WTC11 (cell line): Measurements from ENCODE around the gene SIPA1L2. TPM values are rescaled to one million over a fixed set of nuclear protein-coding genes. Genes with fewer than 3 reads are reported as not detected.
A peak's percentile ranks its signal among the peaks of the same experiment; 100 is the strongest.

Source experiments
- ATAC-seq: fragments of 200-7000 bp; cut with Tn5 transposase; 2 replicates; pipeline ENCODE4 v1.10.0; 2021; ENCODE audit warnings: mild to moderate bottlenecking, moderate library complexity
- CTCF ChIA-PET: fragments of 300-600 bp; sonication (Branson Sonifier 250); formaldehyde crosslinking; loops from one replicate; lab custom pipeline; 2021; ENCODE audit warnings: antibody characterized with exemption; lab: Charles Lee
- POLR2A ChIA-PET: fragments of 350-600 bp; sonication (Branson Sonifier 250); formaldehyde crosslinking; loops from one replicate; lab custom pipeline; 2021; ENCODE audit warnings: antibody characterized with exemption; lab: Charles Lee
- DNase-seq: peaks from one replicate; pipeline ENCODE4 v3.0.0; 2021; ENCODE audit warnings: low spot score
- H3K27ac Mint-ChIP-seq: 2 replicates; pipeline ENCODE4 v1.8.0; 2021; ENCODE audit warnings: mixed read lengths
- H3K27me3 Mint-ChIP-seq: 2 replicates; pipeline ENCODE4 v1.8.0; 2021; ENCODE audit warnings: low read depth, mild to moderate bottlenecking, moderate library complexity, mixed read lengths
- H3K36me3 Mint-ChIP-seq: 2 replicates; pipeline ENCODE4 v1.8.0; 2021; ENCODE audit warnings: mixed read lengths
- H3K4me1 Mint-ChIP-seq: 2 replicates; pipeline ENCODE4 v1.8.0; 2022; ENCODE audit warnings: mixed read lengths
- H3K4me3 Mint-ChIP-seq: 2 replicates; pipeline ENCODE4 v1.8.0; 2021; ENCODE audit warnings: mild to moderate bottlenecking, moderate library complexity, mixed read lengths
- H3K9me3 Mint-ChIP-seq: 2 replicates; pipeline ENCODE4 v1.8.0; 2021; ENCODE audit warnings: mixed read lengths
- ATF2 ChIP-seq: sonication (generic); formaldehyde crosslinking; IDR thresholded peaks from 2 replicates; pipeline ENCODE4 v1.8.1; 2022; ENCODE audit warnings: low read depth, missing genetic modification reagents, borderline replicate concordance
- CDX4 ChIP-seq: fragments of 250-450 bp; sonication (Bioruptor Pico); IDR thresholded peaks from 2 replicates; pipeline ENCODE4 v1.9.0; 2021; ENCODE audit warnings: moderate library complexity, mild to moderate bottlenecking, inconsistent platforms, borderline replicate concordance
- FOXP4 ChIP-seq: sonication (generic); formaldehyde crosslinking; IDR thresholded peaks from 2 replicates; pipeline ENCODE4 v1.8.0; 2022; ENCODE audit warnings: mild to moderate bottlenecking, missing genetic modification reagents
- JAZF1 ChIP-seq: fragments of 250-450 bp; sonication (Bioruptor Pico); IDR thresholded peaks from 2 replicates; pipeline ENCODE4 v1.9.0; 2021; ENCODE audit warnings: moderate library complexity, mild to moderate bottlenecking, inconsistent platforms
- MLX ChIP-seq: sonication (generic); formaldehyde crosslinking; IDR thresholded peaks from 2 replicates; pipeline ENCODE4 v1.8.1; 2023; ENCODE audit warnings: mild to moderate bottlenecking, missing genetic modification reagents, moderate library complexity
- NFYB ChIP-seq: sonication (generic); formaldehyde crosslinking; conservative IDR thresholded peaks from 2 replicates; pipeline ENCODE4 v1.8.0; 2022; ENCODE audit warnings: low read depth, missing genetic modification reagents
- PRDM15 ChIP-seq: sonication (generic); formaldehyde crosslinking; IDR thresholded peaks from 2 replicates; pipeline ENCODE4 v1.8.0; 2022; ENCODE audit warnings: missing genetic modification reagents
- TEAD4 ChIP-seq: sonication (generic); formaldehyde crosslinking; IDR thresholded peaks from 2 replicates; pipeline ENCODE4 v1.8.0; 2022; ENCODE audit warnings: mild to moderate bottlenecking, missing genetic modification reagents
- USF2 ChIP-seq: sonication (generic); formaldehyde crosslinking; IDR thresholded peaks from 2 replicates; pipeline ENCODE4 v1.8.1; 2023; ENCODE audit warnings: mild to moderate bottlenecking, missing genetic modification reagents, moderate library complexity
- ZNF121 ChIP-seq: sonication (generic); formaldehyde crosslinking; IDR thresholded peaks from 2 replicates; pipeline ENCODE4 v1.8.0; 2023; ENCODE audit warnings: missing genetic modification reagents
- ZNF138 ChIP-seq: sonication (generic); formaldehyde crosslinking; conservative IDR thresholded peaks from 2 replicates; pipeline ENCODE4 v1.8.1; 2022; ENCODE audit warnings: mild to moderate bottlenecking, moderate library complexity, missing genetic modification reagents
- ZNF232 ChIP-seq: sonication (generic); formaldehyde crosslinking; IDR thresholded peaks from 2 replicates; pipeline ENCODE4 v1.8.0; 2022; ENCODE audit warnings: mild to moderate bottlenecking, missing genetic modification reagents
- ZNF423 ChIP-seq: fragments of 250-450 bp; sonication (Bioruptor Pico); IDR thresholded peaks from 2 replicates; pipeline ENCODE4 v2.1.2; 2022; ENCODE audit warnings: mild to moderate bottlenecking, moderate library complexity
- total RNA-seq: library from RNA; stranded (reverse); gene quantifications from 3 replicates; pipeline ENCODE4 v1.2.3, GENCODE V29; 2021

SIPA1L2 gene
- total RNA-seq, 1 experiment from 2014 or later, result 14.3 TPM

GRCh38 chr1:232617237-232617636 lies 12.7 kb downstream of the SIPA1L2 start:
- H3K27me3 Mint-ChIP-seq, result no peaks in the 10 kb centered on the region; the same call in 1 of the 2 replicates
- ChIA-PET CTCF (interaction anchor here (1.4 to 4.0 kb wide), 2 partner anchors 10 to 13 kb away, joined by 4 to 23 read pairs; partner anchors contain the start of gene SIPA1L2), POLR2A (no interaction called here)
- DNase-seq, result no peak
- H3K4me3 Mint-ChIP-seq, result no peak overlapping the region
- no peaks in the 10 kb centered on the region for H3K36me3 Mint-ChIP-seq
- peak; percentile 22; the same call in 1 of the 2 replicates for ATAC-seq
- no peak overlapping the region for H3K27ac Mint-ChIP-seq
- peaks cover 75% of the 10 kb centered on the region for H3K4me1 Mint-ChIP-seq
- TF ChIP-seq USF2 (CRISPR knock-in tag) (no peak), ZNF121 (no peak), CDX4 (CRISPR knock-in tag) (no peak), PRDM15 (no peak)
- TF ChIP-seq, all 79 proteins: peak for 0
- no peaks in the 10 kb centered on the region for H3K9me3 Mint-ChIP-seq

- CTCF ChIA-PET, result interaction anchor here (2.0 to 4.0 kb wide), 2 partner anchors 12 to 13 kb away, joined by 8 to 23 read pairs; no protein-coding TSS in a partner anchor
Observed at GRCh38 chr1:232615306-232615800, 14.6 kb downstream of the SIPA1L2 start.

More at GRCh38 chr1:232615306-232615800, 14.6 kb downstream of the SIPA1L2 start:
- Mint-ChIP-seq H3K4me3 (no peak overlapping the region), H3K4me1 (peaks cover 63% of the 10 kb centered on the region), H3K9me3 (no peaks in the 10 kb centered on the region), H3K27me3 (no peaks in the 10 kb centered on the region), H3K27ac (no peak overlapping the region)
- POLR2A ChIA-PET, result no interaction called here
- no peak for ATAC-seq
- no peak for DNase-seq
- TF ChIP-seq ZNF423 (CRISPR knock-in tag), result no peak
- no peak for TF ChIP-seq ATF2
- TF ChIP-seq NFYB, result no peak
- no peak for TF ChIP-seq MLX (CRISPR knock-in tag)
- TF ChIP-seq ZNF138, result no peak
- TF ChIP-seq TEAD4 (CRISPR knock-in tag), result no peak
- no peak for TF ChIP-seq JAZF1 (CRISPR knock-in tag)
- no peak for TF ChIP-seq USF2 (CRISPR knock-in tag)
- TF ChIP-seq ZNF232 (CRISPR knock-in tag), result no peak
- no peak for TF ChIP-seq PRDM15
- TF ChIP-seq FOXP4, result no peak
- TF ChIP-seq, all 79 proteins: peak for 0
- no peaks in the 10 kb centered on the region for H3K36me3 Mint-ChIP-seq
